NOMO-1 treated with dmso at 0.1 percent for 144 hours (cell line): ENCODE data around the gene TMTC1.

Experiments
- DNase-seq: peaks from one replicate; lab custom pipeline; 2025; ENCODE audit not compliant: unreplicated experiment; lab: John Stamatoyannopoulos, UW

TMTC1 gene

GRCh38 chr12:29492891-29493290, 290.9 kb downstream of the TMTC1 start:
- peak; percentile 36 for DNase-seq

- DNase-seq = no peak
These were observed 296.8 kb downstream of the TMTC1 start for GRCh38 chr12:29486972-29487371.

- DNase-seq = peak; percentile 54
These were observed 320.5 kb downstream of the TMTC1 start for GRCh38 chr12:29463198-29463597.

- no peak for DNase-seq
These were observed 323.7 kb downstream of the TMTC1 start for GRCh38 chr12:29460082-29460481.

GRCh38 chr12:29455087-29455486, 328.7 kb downstream of the TMTC1 start:
- DNase-seq = no peak

- DNase-seq = no peak
These were observed 331.9 kb downstream of the TMTC1 start for GRCh38 chr12:29451888-29452287.
